Breast epithelium (tissue), 3 donors: ENCODE data around the gene KDM4B.

Experiments
- POLR2A ChIP-seq: fragments of 450-650 bp; IDR thresholded peaks from one replicate; pipeline ENCODE4 v1.6.1; 2016; ENCODE audit warnings: antibody characterized with exemption, mild to moderate bottlenecking, moderate library complexity
- POLR2AphosphoS5 ChIP-seq, 3 donors: sonication (generic); formaldehyde crosslinking; IDR thresholded peaks; one replicate each; pipeline ENCODE4 v1.6.1; 2017; ENCODE audit warnings: antibody characterized with exemption in 3 of 3
- TF ChIP-seq, protein P1 (sequence below), 3 donors: fragments of 450-650 bp; IDR thresholded peaks; one replicate each; pipeline ENCODE4 v1.5.1; 2016 to 2017; ENCODE audit warnings: antibody characterized with exemption in 3 of 3, mild to moderate bottlenecking in 3 of 3, moderate library complexity in 3 of 3

GRCh38 chr19:5149932-5150901, 181.3 kb downstream of the KDM4B start:
- TF ChIP-seq POLR2A, result no peak
- TF ChIP-seq, protein P1, sequence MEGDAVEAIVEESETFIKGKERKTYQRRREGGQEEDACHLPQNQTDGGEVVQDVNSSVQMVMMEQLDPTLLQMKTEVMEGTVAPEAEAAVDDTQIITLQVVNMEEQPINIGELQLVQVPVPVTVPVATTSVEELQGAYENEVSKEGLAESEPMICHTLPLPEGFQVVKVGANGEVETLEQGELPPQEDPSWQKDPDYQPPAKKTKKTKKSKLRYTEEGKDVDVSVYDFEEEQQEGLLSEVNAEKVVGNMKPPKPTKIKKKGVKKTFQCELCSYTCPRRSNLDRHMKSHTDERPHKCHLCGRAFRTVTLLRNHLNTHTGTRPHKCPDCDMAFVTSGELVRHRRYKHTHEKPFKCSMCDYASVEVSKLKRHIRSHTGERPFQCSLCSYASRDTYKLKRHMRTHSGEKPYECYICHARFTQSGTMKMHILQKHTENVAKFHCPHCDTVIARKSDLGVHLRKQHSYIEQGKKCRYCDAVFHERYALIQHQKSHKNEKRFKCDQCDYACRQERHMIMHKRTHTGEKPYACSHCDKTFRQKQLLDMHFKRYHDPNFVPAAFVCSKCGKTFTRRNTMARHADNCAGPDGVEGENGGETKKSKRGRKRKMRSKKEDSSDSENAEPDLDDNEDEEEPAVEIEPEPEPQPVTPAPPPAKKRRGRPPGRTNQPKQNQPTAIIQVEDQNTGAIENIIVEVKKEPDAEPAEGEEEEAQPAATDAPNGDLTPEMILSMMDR (IDR thresholded peaks at IDR 0.05), result no peak
- TF ChIP-seq POLR2AphosphoS5 (IDR thresholded peaks at IDR 0.05), result no peak
